ENCODE measurements around the gene OR10R2.

DNA sequence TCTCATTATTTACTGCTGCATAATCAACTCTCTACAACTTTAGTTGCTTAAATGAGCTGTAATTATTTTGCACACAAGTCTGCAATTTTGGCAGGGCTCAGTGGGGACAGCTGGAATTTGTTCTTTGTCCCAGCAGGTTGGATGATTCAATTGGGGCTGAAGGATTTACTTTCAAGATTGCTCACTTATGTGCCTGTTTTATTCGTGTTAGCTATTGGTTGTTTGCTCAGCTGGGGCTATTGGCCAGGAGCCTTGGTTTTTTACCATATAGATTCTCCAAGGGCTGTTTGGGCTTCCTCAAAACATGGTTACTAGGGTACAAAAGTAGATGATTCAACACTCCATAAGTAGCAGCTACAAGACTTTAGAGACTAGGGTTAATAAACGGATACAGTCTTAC, 13.4 kb downstream of the OR10R2 start:
- TF ChIP-seq POLR2A (IDR thresholded peaks at IDR 0.05) = no peak
- TF ChIP-seq, protein P1, sequence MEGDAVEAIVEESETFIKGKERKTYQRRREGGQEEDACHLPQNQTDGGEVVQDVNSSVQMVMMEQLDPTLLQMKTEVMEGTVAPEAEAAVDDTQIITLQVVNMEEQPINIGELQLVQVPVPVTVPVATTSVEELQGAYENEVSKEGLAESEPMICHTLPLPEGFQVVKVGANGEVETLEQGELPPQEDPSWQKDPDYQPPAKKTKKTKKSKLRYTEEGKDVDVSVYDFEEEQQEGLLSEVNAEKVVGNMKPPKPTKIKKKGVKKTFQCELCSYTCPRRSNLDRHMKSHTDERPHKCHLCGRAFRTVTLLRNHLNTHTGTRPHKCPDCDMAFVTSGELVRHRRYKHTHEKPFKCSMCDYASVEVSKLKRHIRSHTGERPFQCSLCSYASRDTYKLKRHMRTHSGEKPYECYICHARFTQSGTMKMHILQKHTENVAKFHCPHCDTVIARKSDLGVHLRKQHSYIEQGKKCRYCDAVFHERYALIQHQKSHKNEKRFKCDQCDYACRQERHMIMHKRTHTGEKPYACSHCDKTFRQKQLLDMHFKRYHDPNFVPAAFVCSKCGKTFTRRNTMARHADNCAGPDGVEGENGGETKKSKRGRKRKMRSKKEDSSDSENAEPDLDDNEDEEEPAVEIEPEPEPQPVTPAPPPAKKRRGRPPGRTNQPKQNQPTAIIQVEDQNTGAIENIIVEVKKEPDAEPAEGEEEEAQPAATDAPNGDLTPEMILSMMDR (IDR thresholded peaks at IDR 0.05) = no peak
